ENCODE data around the gene KRT23. TPM values are rescaled to one million over a fixed set of nuclear protein-coding genes. Genes with fewer than 3 reads are reported as not detected.

Gene KRT23
- total RNA-seq, 1 experiment from 2014 or later, result not detected

DNA sequence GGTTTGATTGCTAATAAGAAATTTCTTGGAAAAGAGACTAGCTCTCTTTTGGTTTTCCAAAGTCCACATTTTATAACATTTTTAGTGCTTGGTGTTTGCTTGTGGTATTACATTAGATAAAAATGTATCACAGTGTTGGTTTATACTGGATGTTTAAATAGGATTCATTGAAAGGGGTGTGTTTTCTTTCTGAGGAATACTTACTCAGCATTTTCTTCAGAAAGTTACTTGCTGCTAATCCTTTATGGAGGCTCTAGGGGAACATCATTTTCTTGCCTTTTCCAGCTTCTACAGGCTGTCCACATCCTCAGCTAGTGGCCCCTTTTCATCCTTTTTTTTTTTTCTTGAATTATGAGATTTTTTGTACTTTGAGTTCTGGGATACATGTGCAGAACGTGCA, 30.1 kb upstream of the KRT23 start:
- Histone ChIP-seq H3K9me2 (ENCODE audit: insufficient read depth) (no peaks in the 10 kb centered on the region), H3K27ac (no peak overlapping the region), H3K79me2 (ENCODE audit: low read depth) (no peaks in the 10 kb centered on the region), H3K4me1 (replicated peaks; ENCODE audit: insufficient read depth) (no peaks in the 10 kb centered on the region), H3F3A (ENCODE audit: insufficient read depth, low read depth) (no peaks in the 10 kb centered on the region), H3K9me3 (ENCODE audit: insufficient read depth, low read depth) (peaks cover 10% of the 10 kb centered on the region), H4K20me1 (ENCODE audit: insufficient read depth) (no peaks in the 10 kb centered on the region), H3K27me3 (ENCODE audit: insufficient read depth, low read depth) (no peaks in the 10 kb centered on the region), H3K36me3 (ENCODE audit: low read depth) (no peaks in the 10 kb centered on the region), H2AFZ (no peak overlapping the region), H3K4me3 (no peak overlapping the region), H3K4me2 (no peak overlapping the region)
- BruUV-seq (replicated peaks), result no TSS peak
- intact Hi-C loops (cut with micrococcal nuclease; ENCODE audit: unreplicated experiment), result no loop called here
- no peak for DNase-seq
- ChIA-PET CTCF (no interaction called here), POLR2A (ENCODE audit: unreplicated experiment) (no interaction called here)
- TF ChIP-seq, protein P1, sequence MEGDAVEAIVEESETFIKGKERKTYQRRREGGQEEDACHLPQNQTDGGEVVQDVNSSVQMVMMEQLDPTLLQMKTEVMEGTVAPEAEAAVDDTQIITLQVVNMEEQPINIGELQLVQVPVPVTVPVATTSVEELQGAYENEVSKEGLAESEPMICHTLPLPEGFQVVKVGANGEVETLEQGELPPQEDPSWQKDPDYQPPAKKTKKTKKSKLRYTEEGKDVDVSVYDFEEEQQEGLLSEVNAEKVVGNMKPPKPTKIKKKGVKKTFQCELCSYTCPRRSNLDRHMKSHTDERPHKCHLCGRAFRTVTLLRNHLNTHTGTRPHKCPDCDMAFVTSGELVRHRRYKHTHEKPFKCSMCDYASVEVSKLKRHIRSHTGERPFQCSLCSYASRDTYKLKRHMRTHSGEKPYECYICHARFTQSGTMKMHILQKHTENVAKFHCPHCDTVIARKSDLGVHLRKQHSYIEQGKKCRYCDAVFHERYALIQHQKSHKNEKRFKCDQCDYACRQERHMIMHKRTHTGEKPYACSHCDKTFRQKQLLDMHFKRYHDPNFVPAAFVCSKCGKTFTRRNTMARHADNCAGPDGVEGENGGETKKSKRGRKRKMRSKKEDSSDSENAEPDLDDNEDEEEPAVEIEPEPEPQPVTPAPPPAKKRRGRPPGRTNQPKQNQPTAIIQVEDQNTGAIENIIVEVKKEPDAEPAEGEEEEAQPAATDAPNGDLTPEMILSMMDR (conservative IDR thresholded peaks at IDR 0.05), result no peak
- TF ChIP-seq EZH2 (IDR thresholded peaks at IDR 0.05; ENCODE audit: low read depth), result no peak

DNA sequence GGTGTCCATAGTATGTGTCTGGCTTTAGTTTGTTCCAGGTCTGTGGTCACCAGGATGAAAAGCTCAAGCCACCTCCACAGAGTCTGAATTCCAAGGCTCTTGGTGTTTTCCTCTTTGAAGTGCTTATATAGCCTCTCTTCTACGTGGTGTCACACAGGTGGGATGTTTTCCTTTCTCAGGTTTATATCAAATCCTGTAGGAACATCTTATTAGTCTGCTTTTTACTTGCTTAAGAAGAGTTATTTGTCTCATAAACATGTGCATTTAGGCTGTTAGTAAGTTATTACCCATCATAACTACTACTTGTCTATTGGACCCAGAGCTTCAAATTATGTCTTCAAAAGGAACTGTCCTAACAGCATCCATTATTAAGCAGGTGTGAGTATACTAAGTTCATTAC, 29.4 kb upstream of the KRT23 start, which contains the start of gene KRT39:
TSS of gene KRT39 (minus strand) at position 101 of the 400 bp plus-strand sequence. CDS start at position 9, 92 bp downstream.
- H3K27me3 ChIP-seq (ENCODE audit: insufficient read depth, low read depth), result no peaks in the 10 kb centered on the region
- ChIA-PET POLR2A (ENCODE audit: unreplicated experiment) (no interaction called here), CTCF (no interaction called here)
- no peak within 1 kb of the TSS for H2AFZ ChIP-seq
- H4K20me1 ChIP-seq (ENCODE audit: insufficient read depth), result no peaks in the 10 kb centered on the region
- intact Hi-C loops (cut with micrococcal nuclease; ENCODE audit: unreplicated experiment), result no loop called here
- peaks cover 10% of the 10 kb centered on the region for H3K9me3 ChIP-seq (ENCODE audit: insufficient read depth, low read depth)
- no peaks in the 10 kb centered on the region for H3K79me2 ChIP-seq (ENCODE audit: low read depth)
- no peak within 1 kb of the TSS for H3K4me3 ChIP-seq
- no peak within 1 kb of the TSS for H3K4me2 ChIP-seq
- H3K9me2 ChIP-seq (ENCODE audit: insufficient read depth), result no peaks in the 10 kb centered on the region
- TF ChIP-seq, protein P1 (conservative IDR thresholded peaks at IDR 0.05), result no peak
- no peak for TF ChIP-seq EZH2 (IDR thresholded peaks at IDR 0.05; ENCODE audit: low read depth)
- DNase-seq, result no peak
- H3K36me3 ChIP-seq (ENCODE audit: low read depth), result no peaks in the 10 kb centered on the region
- H3K27ac ChIP-seq, result no peak within 1 kb of the TSS
- no peaks in the 10 kb centered on the region for H3F3A ChIP-seq (ENCODE audit: insufficient read depth, low read depth)
- BruUV-seq (replicated peaks), result no TSS peak
- H3K4me1 ChIP-seq (replicated peaks; ENCODE audit: insufficient read depth), result no peaks in the 10 kb centered on the region

DNA sequence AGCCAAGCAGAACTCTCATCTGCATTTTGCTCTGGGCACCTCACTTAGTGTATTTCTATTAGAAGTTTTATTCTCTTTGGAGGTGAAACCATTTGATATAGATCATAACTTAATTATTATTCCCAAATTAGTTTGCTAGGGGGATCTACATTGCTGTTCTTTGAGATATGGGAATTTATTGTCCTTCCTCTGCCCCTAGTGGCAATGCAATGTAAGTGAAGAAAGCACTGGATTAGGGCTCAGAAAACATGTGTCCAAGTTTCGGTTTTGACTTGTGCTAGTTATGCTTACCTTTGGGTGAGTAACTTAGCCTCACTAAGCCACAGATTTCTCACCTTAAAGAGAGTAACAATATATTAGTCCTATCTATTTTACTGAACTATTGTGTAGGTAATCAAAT, 26.4 kb upstream of the KRT23 start:
- Histone ChIP-seq H2AFZ (no peak overlapping the region), H3K27me3 (ENCODE audit: insufficient read depth, low read depth) (no peaks in the 10 kb centered on the region), H3K9me3 (ENCODE audit: insufficient read depth, low read depth) (peaks cover 10% of the 10 kb centered on the region), H3K4me2 (no peak overlapping the region), H3K9me2 (ENCODE audit: insufficient read depth) (no peaks in the 10 kb centered on the region), H3K27ac (no peak overlapping the region), H3K4me1 (replicated peaks; ENCODE audit: insufficient read depth) (peaks cover 15% of the 10 kb centered on the region), H3K79me2 (ENCODE audit: low read depth) (no peaks in the 10 kb centered on the region), H3K4me3 (no peak overlapping the region), H3F3A (ENCODE audit: insufficient read depth, low read depth) (peaks cover 6% of the 10 kb centered on the region), H4K20me1 (ENCODE audit: insufficient read depth) (no peaks in the 10 kb centered on the region), H3K36me3 (ENCODE audit: low read depth) (no peaks in the 10 kb centered on the region)
- no peak for DNase-seq
- TF ChIP-seq, protein P1 (conservative IDR thresholded peaks at IDR 0.05), result peak; percentile 65
- TF ChIP-seq EZH2 (IDR thresholded peaks at IDR 0.05; ENCODE audit: low read depth), result no peak
- CTCF ChIA-PET, result interaction anchor here (0.6 kb wide), 1 partner anchor 50 kb away, joined by 4 read pairs; no protein-coding TSS in a partner anchor
- no TSS peak for BruUV-seq (replicated peaks)
- POLR2A ChIA-PET (ENCODE audit: unreplicated experiment), result no interaction called here
- intact Hi-C loops (cut with micrococcal nuclease; ENCODE audit: unreplicated experiment), result no loop called here
